Measurements from ENCODE around the gene MTCH2.
A peak's percentile ranks its signal among the peaks of the same experiment; 100 is the strongest.
"Not testable (repeated sequence)": the region's sequence is repeated elsewhere in the genome, so short reads cannot be mapped to it uniquely, and the experiment has no call there.

The MTCH2 gene
- 14.6 reads per million, percentile 40 among the genes with 10 or more reads in this experiment for total RNA-seq

GRCh38 chr11:47642099-47642855 lies at the start of gene MTCH2:
Gene MTCH2, minus strand, starts transcription at chr11:47642559. Its CDS starts 94 bp downstream, at chr11:47642465.
- DNase-seq = peak; percentile 89

GRCh38 chr11:47691979-47692378 lies 49.6 kb upstream of the MTCH2 start:
- no peak for DNase-seq

- DNase-seq = no peak
Observed at GRCh38 chr11:47689480-47689879, 47.1 kb upstream of the MTCH2 start.

GRCh38 chr11:47688991-47689390 lies 46.6 kb upstream of the MTCH2 start:
- no peak for DNase-seq

- no peak for DNase-seq
Observed at GRCh38 chr11:47688111-47688510, 45.8 kb upstream of the MTCH2 start.

- not testable (repeated sequence) for DNase-seq
Observed at GRCh38 chr11:47686704-47687103, 44.3 kb upstream of the MTCH2 start.

GRCh38 chr11:47686151-47686550 lies 43.8 kb upstream of the MTCH2 start:
- no peak for DNase-seq

- no peak for DNase-seq
Observed at GRCh38 chr11:47675851-47676250, 33.5 kb upstream of the MTCH2 start.

GRCh38 chr11:47672283-47672730 lies 29.9 kb upstream of the MTCH2 start:
- DNase-seq = no peak

- no peak for DNase-seq
Observed at GRCh38 chr11:47669856-47670255, 27.5 kb upstream of the MTCH2 start.

- DNase-seq = no peak
Observed at GRCh38 chr11:47668665-47669064, 26.3 kb upstream of the MTCH2 start.

- DNase-seq = no peak
Observed at GRCh38 chr11:47667555-47667954, 25.2 kb upstream of the MTCH2 start.

- no peak for DNase-seq
Observed at GRCh38 chr11:47667135-47667534, 24.8 kb upstream of the MTCH2 start.

GRCh38 chr11:47664936-47665335 lies 22.6 kb upstream of the MTCH2 start:
- DNase-seq = not testable (repeated sequence)

- DNase-seq = no peak
Observed at GRCh38 chr11:47661245-47661644, 18.9 kb upstream of the MTCH2 start.

- no peak for DNase-seq
Observed at GRCh38 chr11:47659276-47659675, 16.9 kb upstream of the MTCH2 start.

GRCh38 chr11:47656260-47656885 lies 14.0 kb upstream of the MTCH2 start:
- no peak for DNase-seq

GRCh38 chr11:47651818-47652469 lies 9.6 kb upstream of the MTCH2 start:
- no peak for DNase-seq

GRCh38 chr11:47649276-47649675 lies 6.9 kb upstream of the MTCH2 start:
- DNase-seq = no peak

- DNase-seq = no peak
Observed at GRCh38 chr11:47646019-47646418, 3.7 kb upstream of the MTCH2 start.

- no peak for DNase-seq
Observed at GRCh38 chr11:47645500-47645899, 3.1 kb upstream of the MTCH2 start.

GRCh38 chr11:47641600-47642098 lies 710 bp downstream of the MTCH2 start:
- no peak for DNase-seq

GRCh38 chr11:47640506-47640905 lies 1.9 kb downstream of the MTCH2 start:
- not testable (repeated sequence) for DNase-seq

- DNase-seq = not testable (repeated sequence)
Observed at GRCh38 chr11:47636331-47636730, 6.0 kb downstream of the MTCH2 start.
